NCI-H510A treated with DMSO at 0.1 percent for 48 hours (cell line): Measurements from ENCODE around the gene TTC28.
"Not testable (repeated sequence)": the region's sequence is repeated elsewhere in the genome, so short reads cannot be mapped to it uniquely, and the experiment has no call there.

Source experiments
- DNase-seq: peaks from one replicate; lab custom pipeline; 2025; lab: John Stamatoyannopoulos, UW

Gene TTC28

DNA sequence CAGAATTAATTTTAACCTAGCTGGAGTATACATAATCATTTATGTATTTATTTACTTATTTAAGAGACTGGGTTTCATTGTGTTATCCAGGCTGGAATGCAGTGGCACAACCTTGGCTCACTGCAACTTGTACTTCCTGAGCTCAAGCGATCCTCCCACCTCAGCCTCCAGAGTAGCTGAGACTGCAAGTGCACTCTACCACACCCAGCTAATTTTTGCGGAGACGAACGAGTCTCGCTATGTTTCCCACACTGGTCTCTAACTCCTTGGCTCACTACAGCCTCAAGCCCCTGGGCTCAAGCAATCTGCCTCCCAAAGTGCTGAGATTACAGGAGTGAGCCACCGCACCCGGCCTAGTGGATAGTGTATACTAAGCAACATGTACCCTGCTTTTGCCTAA lies 1.5 kb downstream of the TTC28 start:
- not testable (repeated sequence) for DNase-seq

DNA sequence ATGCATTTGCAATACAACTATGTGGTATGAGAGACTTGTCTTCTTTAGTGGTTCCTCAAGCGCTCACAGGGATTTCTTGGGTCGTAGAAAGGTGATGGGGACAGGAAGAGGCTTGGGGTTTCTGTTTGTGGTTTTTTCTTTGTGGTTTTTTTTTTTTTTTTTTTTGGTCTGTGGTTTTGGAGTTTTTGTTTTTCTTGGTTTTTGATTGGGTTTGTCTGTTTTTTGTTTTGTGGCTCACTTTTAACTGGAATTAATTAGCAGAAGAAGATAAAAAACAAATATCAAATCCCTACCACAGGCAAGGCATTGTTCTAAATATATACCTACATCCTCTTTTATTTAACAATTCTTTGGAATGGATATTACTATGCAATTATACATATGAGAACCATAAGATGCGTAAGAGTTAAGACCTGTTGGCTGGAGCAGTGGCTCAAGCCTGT lies 5.5 kb downstream of the TTC28 start:
- no peak for DNase-seq

DNA sequence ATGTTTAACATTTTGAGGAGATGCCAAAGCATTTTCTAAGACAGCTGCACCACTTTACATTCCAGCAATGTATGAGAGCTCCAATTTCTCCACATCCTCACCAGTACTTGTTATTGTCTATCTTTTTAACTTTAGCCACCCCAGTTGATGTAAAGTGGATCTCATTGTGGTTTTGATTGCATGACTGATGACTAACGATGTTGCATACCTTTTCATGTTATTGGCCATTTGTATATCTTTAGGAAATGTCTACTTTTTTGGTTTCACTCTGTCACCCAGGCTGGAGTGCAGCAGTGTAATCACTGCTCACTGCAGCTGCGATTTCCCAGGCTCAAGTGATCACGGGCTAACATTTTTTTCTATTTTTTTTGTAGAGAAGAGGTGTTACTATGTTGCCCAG lies 8.9 kb downstream of the TTC28 start:
- DNase-seq = no peak

DNA sequence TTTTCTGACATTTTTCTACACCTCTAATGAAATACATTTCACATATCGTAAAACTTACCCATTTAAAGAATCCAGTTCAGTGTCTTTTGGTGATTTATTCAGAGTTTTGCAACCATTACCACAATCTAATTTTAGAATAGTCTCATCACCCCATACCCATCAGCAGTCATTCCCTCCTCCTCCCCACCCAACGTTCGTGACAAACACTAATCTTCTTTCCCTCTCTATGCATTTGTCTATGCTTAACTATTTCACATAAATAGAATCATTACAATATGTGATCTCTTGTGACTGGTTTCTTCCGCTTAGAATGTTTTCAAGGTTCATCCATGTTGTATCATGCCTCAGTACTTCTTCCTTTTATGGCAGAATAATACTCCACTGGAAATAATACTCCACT lies 9.5 kb downstream of the TTC28 start:
- DNase-seq = no peak

DNA sequence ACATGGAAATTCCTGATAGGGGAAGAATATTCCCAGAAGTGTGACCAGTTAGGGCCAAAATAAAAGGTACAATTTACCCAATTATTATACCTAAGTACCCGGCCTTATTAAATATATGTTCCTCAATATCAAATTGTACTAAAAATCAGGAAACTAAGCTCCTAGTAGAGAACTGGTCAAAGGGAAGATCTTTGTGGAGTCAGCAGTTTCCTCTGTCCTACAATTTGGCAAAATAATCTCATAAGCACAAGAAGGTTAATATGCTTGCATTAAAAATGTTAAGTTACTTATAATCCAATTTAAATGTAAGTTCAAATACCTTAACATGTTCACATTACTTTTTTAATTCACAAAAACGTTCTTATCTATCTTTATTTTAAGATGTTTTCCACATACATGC lies 10.3 kb downstream of the TTC28 start:
- DNase-seq = no peak

DNA sequence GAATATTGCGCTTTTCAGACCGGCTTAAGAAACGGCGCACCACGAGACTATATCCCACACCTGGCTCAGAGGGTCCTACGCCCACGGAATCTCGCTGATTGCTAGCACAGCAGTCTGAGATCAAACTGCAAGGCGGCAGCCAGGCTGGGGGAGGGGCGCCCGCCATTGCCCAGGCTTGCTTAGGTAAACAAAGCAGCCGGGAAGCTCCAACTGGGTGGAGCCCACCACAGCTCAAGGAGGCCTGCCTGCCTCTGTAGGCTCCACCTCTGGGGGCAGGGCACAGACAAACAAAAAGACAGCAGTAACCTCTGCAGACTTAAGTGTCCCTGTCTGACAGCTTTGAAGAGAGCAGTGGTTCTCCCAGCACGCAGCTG lies 16.1 kb downstream of the TTC28 start:
- DNase-seq = not testable (repeated sequence)

DNA sequence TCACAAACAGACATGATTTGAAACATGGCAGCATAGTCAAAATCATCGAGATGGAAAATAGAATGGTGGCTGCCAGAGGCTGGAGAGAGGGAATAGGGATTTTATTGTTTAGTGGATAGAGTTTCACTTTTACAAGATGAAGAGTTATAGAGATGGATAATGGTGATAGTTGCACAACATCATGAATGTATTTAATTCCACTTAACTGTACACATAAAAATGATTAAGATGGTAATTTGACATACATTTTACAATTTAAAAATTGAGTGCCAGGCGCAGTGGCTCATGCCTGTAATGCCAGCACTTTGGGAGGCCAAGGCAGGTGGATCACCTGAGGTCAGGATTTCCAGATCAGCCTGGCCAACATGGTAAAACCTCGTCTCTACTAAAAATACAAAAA lies 21.2 kb downstream of the TTC28 start:
- DNase-seq = no peak

DNA sequence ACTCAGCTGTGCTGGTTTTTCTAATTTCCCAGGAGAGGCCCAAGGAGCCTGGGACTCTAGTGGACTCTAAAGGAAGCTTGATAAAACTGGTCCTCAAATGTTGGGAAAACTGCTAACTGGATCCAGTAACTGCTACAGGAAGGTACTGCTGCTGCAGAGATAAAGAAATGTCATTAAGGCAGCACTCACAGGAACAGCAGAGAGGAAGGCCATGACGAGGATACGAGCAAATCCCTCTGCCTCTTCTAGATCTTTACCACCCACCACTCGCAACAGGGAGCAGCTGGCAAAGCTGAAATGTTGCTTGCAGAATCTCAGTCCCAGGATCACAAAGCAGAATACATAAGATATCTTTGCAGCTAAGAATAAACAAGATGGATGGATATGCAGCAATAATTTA lies 23.5 kb downstream of the TTC28 start:
- DNase-seq = no peak

DNA sequence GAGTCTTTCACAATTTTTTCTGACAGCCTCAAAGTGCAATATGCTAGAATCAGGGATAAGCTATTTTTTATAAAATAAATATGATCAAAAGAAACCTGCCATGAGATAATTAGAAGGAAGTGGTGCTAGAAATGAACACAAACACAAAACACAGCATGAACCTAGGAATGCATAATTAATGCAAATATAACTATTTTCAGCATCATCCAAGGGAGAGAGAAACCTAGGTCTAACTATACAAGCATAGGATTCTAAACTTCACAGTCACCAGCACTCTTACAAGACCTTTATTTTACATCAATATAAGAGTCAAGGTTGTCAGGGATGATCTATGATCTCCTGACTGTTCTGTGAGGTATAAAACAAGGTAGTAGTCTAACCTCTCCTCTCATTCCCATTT lies 29.2 kb downstream of the TTC28 start:
- DNase-seq = no peak

DNA sequence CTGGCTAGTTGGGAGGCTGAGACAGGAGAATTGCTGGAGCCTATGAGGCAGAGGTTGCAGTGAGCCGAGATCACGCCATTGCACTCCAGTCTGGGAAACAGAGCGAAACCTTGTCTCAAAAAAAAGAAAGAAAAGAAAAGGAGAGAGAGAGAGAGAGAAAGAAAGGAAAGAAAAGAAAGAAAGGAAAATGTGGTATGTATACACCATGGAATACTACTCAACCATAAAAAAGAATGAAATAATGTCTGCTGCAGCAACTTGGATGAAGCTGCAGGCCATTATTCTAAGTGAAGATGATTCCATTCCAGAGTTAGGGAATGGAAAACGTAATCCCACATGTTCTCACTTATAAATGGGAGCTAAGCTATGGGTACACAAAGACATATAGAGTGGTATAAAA lies 30.8 kb downstream of the TTC28 start:
- no peak for DNase-seq

DNA sequence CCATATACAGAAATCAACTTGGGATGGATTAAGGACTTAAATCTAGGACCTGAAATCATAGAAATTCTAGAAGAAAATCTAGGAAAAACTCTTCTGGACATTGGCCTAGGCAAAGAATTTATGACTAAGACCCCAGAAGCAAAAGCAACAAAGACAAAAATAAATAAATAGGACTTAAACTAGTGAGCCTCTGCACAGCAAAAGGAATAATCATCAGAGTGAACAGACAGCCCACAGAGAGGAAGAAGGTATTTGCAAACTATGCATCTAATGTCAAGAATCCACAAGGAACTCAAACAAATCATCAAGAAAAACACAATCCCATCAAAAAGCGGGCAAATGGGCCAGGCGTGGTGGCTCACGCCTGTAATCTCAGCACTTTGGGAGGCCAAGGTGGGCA lies 32.4 kb downstream of the TTC28 start:
- DNase-seq = no peak

DNA sequence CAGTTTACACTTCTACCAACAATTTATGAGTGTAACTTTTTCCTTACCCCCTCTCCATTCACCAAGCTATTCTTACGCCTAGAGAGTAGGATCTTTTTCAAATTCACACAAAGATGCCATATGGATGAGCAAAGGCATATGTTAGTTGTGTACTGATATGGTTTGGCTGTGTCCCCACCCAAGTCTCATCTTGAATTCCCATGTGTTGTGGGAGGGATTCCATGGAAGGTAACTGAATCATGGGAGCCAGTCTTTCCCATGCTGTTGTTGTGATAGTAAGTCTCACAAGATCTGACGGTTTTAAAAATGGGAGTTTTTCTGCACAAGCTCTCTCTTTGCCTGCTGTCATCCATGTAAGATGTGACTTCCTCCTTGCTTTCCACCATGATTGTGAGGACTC lies 40.3 kb downstream of the TTC28 start:
- no peak for DNase-seq

DNA sequence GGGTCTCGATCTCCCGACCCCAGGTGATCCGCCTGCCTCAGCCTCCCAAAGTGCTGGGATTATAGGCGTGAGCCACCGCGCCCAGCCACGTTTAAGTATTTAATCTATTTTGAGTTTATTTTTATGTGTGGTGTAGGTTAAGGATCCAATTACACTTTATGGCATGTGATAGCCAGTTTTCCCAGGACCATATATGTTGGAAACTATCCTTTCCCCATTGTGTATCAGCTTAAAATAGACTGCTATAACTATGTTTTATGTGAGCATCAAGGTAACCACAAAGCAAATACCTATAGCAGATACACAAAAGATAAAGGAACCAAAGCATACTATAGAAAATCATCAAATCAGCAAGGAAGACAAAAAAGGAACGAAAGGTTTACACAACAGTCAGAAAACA lies 42.4 kb downstream of the TTC28 start:
- no peak for DNase-seq

DNA sequence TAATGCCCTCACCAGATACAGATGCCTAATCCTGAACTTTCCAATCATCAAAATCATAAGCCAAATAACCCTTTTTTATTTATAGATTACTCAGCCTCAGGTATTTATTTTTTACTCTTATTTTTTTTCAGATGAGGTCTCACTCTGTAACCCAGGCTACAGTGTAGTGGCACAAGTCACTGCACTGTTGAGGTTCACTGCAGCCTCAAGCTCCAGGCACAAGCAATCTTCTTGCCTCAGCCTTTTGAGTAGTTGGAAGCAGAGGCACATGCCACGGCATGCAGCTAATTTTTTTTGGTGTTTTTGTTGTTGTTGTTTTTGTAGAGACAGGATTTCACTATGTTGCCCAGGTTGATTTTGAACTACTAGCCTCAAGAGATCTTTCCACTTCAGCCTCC lies 49.5 kb downstream of the TTC28 start:
- DNase-seq = no peak

DNA sequence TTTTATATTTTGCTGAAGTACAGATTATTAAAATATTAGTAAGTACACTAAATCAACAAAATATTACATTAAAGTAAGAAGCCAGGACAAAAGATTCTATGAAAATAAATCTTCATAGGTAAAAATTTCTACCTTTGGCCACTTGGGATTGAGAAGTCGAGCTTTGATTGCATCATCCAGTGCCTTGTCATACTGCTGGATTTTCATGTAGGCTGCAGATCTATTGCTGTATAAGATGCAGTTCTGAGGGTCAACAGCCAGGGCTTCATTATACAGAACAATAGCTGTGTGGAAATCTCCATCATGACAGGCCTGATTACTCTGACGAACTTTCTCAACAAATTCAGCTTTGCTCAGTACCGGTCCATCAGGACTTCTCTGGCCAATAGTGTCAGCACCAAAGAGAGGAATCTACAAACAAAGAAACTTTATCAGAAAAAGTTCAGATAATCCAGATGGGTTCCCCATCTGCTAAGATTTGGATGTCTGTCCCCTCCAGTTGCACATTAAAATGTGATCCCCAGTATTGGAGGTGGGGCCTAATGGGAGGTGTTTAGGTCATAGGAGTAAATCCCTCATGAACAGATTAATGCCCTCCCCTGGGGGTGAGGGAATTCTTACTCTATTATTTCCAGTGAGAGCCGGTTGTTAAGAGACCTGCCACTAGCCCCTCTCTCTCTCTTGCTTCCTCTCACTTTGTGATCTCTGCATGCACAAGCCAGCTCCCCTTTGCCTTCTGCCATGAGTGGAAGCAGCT lies 50.0 kb downstream of the TTC28 start:
- DNase-seq = no peak

DNA sequence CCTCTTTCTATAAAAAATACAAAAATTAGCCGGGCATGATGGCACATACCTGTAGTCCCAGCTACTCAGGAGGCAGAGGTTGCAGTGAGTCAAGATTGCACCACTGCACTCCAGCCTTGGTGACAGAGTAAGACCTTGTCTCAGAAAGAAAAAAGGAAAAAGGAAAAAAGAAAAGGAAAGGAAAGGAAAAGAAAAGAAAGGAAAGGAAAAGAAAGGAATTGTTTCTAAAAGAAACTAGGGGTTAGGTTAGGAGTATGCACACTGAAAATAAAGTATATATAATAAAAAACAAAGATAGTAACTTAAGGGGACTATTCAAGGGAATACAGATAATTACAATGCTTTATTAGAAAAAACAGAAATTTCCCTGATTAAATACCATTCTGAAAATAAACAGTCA lies 50.9 kb downstream of the TTC28 start:
- DNase-seq = no peak

DNA sequence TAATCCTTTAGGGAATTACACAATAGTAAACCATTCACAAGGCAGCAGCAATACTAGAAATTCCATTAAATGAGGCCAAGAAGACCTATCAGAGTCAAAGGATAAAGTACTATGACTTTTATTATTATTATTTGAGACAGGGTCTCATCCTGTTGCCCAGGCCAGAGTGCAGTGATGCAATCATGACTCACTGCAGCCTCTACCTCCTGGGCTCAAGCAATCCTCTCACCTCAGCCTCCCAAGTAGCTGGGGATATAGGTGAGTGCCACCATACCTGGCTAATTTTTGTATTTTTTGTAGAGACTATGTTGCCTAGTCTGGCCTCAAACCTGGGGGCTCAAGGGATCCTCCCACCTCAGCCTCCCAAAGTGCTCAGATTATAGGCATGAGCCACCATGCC lies 51.8 kb downstream of the TTC28 start:
- DNase-seq = no peak

DNA sequence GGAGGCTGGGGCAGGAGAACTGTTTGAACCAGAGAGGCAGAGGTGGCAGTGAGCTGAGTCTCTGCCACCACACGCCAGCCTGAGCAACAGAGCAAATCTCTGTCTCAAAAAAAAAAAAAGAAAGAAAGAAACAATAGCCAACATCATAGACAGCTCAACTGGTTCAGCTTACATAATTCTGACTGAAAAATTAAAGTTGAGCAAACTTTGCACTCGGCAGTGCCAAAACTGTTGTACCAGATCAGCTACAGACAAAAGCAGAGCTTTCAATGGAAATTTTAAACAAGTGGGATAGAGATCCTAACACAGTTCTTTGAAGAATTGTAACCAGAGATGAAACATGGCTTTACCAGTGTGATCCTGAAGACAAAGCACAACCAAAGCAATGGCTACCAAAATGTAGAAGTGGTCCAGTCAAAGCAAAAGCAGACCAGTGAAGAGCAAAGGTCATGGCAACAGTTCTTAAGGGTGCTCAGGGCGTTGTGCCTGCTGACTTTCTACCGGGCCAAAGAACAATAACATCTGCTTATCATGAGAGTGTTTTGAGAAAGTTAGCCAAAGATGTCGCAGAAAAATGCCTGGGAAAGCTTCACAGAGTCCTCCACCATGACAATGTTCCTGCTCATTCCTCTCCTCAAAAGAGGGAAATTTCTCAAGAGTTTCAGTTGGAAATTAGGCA lies 59.3 kb downstream of the TTC28 start:
- DNase-seq = no peak

DNA sequence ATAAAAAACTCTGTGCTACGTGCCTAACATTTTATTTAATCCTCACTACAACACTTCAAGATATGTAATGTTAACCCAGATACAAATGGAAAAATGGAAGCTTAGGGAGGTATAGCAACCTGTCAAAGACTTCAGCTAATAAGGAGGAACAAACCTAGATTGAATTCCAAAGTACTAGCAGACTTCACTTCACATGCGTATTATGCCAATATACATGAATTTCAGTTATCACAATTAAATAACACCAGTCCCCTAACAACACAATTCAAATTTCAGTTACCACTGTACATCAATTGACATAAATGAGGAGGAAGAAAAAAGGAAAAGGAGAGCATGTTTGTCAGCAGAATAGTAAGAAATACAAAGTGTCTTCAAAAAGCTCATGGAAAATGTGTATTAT lies 60.4 kb downstream of the TTC28 start:
- no peak for DNase-seq

DNA sequence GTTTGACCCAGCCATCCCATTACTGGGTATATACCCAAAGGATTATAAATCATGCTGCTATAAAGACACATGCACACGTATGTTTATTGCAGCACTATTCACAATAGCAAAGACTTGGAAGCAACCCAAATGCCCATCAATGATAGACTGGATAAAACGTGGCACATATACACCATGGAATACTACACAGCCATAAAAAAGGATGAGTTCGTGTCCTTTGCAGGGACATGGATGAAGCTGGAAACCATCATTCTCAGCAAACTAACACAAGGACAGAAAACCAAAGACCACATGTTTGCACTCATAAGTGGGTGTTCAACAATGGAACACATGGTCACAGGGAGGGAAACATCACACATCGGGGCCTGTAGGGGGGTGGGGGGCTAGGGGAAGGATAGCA lies 64.2 kb downstream of the TTC28 start:
- DNase-seq = not testable (repeated sequence)

DNA sequence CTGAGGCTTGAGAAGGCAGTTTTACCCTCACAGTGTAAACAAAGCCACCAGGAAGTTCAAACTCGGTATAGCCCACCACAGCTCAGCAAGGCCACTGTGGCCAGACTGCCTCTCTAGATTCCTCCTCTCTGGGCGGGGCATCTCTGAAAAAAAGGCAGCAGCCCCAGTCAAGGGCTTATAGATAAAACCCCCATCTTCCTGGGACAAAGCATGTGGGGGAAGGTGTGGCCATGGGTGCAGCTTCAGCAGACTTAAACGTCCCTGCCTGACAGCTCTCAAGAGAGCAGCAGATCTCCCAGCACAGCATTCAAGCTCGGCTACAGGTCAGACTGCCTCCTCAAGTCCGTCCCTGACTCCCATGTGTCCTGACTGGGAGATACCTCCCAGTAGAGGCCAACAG lies 69.7 kb downstream of the TTC28 start:
- no peak for DNase-seq

DNA sequence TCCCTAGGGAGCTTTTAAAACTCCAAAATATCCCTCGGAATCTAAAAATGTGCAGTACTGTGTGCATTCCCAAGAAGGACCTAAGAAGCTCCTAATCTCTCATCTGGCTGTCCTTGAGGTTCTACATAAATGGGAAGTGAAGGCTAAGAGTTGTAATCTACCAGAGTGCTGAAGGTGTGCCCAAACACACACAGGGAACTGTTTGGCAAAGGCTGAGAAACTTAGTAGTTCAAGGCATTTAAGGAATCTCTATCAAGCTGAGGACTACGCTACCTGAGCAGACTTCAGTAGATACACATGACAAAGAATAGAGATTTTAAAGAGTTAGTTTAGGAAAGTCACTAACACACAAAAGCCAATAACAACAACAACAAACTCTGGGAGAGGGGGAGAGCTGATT lies 71.1 kb downstream of the TTC28 start:
- DNase-seq = no peak

DNA sequence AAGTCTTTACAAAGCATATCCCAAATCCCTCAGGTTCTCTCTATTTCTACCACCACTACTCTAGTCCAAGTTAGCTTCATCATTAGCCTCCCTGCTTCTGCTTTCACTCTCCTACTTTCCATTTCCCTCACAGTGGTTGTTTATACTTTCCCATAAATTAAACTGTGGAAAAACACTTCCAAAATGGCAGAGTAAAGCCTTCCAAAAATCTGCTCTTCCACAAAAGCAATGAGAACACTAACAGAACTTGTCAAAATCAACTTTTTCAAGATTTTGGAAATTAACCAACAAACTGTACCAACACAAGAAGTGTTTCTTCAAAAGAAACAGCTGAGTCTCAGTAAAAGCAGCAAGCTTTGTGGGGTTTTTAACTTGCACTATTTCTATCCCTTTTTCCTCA lies 71.8 kb downstream of the TTC28 start:
- DNase-seq = no peak
